Breast epithelium (tissue), 4 donors: ENCODE results near the gene CLK3. TPM values are rescaled to one million over a fixed set of nuclear protein-coding genes. Genes with fewer than 3 reads are reported as not detected.

Experiments used
- DNase-seq, 2 donors: peaks; one replicate each; pipeline ENCODE4 v3.0.0-alpha.2; 2019; ENCODE audit warnings: low spot score in 2 of 2
- H3K27ac ChIP-seq, 2 donors: fragments of 200-600 bp; sonication (generic) in 1 of 2; one replicate each; pipeline ENCODE4 v1.5.1; 2016 to 2019; ENCODE audit warnings: mild to moderate bottlenecking in 1 of 2
- H3K27me3 ChIP-seq, 2 donors: fragments of 200-600 bp; sonication (generic) in 1 of 2; one replicate each; pipeline versions ENCODE4 v1.5.1 to v1.6.0; 2017 to 2019; ENCODE audit warnings: control low read depth in 1 of 2, mild to moderate bottlenecking in 1 of 2
- H3K36me3 ChIP-seq: fragments of 200-600 bp; one replicate; pipeline ENCODE4 v1.5.1; 2019
- H3K4me1 ChIP-seq, 2 donors: fragments of 200-600 bp; sonication (generic); one replicate each; pipeline ENCODE4 v1.5.1; 2016 to 2019; ENCODE audit warnings: control low read depth in 1 of 2
- H3K4me3 ChIP-seq, 3 donors: fragments of 200-600 bp; sonication (generic); 1 replicate in 2 of 3; 2 replicates in 1 of 3; pipeline ENCODE4 v1.5.1; 2016 to 2019; ENCODE audit warnings: mild to moderate bottlenecking in 3 of 3, moderate library complexity in 2 of 3
- H3K9me3 ChIP-seq, 2 donors: fragments of 200-600 bp; sonication (generic) in 1 of 2; one replicate each; pipeline ENCODE4 v1.5.1; 2016 to 2019; ENCODE audit warnings: control low read depth in 1 of 2
- POLR2A ChIP-seq: fragments of 450-650 bp; IDR thresholded peaks from one replicate; pipeline ENCODE4 v1.6.1; 2016; ENCODE audit warnings: antibody characterized with exemption, mild to moderate bottlenecking, moderate library complexity
- POLR2AphosphoS5 ChIP-seq, 3 donors: sonication (generic); formaldehyde crosslinking; IDR thresholded peaks; one replicate each; pipeline ENCODE4 v1.6.1; 2017; ENCODE audit warnings: antibody characterized with exemption in 3 of 3
- intact Hi-C: fragments of 100-400 bp; cut with DNase I; formaldehyde crosslinking; loops from one replicate; pipeline ENCODE4 v1.15.1; 2023; ENCODE audit warnings: low total_unique reads
- total RNA-seq, 3 donors: library from RNA; depleted of rRNA; stranded (reverse); fragments of >200 nt; gene quantifications; one replicate each; pipeline ENCODE4 v1.1.0, GENCODE V29; 2016
- TF ChIP-seq, protein P1 (sequence below), 3 donors: fragments of 450-650 bp; IDR thresholded peaks; one replicate each; pipeline ENCODE4 v1.5.1; 2016 to 2017; ENCODE audit warnings: antibody characterized with exemption in 3 of 3, mild to moderate bottlenecking in 3 of 3, moderate library complexity in 3 of 3

Gene CLK3
- total RNA-seq, 3 donors from 2014 or later, result 99.2 to 110 (median 101) TPM

DNA sequence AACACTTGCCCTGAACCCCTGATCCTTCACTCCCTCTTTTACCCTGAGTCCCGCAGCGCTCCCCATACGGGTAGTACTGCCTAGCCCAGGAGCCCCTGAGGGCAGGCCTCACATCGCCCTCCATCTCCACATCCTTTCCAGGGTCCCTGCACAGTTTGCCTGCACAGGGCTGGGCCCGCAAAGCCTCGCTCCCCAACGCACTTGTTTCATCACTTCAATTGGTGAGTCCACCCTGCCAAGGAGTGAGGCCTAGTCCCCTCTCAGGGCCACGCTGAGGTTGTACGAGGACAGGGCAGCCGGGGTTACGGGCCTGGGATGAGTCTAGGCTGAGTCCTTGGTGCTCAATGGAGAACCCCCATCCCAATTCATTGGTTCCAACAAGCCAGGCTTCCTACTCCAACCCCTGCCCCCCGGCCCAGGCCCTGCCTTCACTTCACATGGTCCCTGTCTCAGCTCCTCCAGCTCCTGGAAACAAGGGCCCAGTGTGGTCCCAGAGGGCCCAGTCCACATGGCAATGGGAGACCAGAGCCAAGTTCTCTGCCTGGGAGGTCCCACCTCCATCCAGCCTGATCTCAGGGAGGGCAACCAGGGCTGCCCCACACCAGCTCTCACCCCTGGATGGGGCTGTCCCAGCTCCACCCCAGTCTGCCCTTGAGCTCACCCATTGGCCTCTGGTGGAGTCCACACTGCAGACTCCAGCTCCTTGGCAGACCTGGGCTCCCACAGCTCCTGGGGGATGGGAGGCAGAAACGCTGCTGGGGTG is 12.4 kb upstream of the CLK3 start:
- Histone ChIP-seq H3K27ac (no peak overlapping the region), H3K9me3 (no peaks in the 10 kb centered on the region), H3K4me3 (no peak overlapping the region), H3K36me3 (no peaks in the 10 kb centered on the region), H3K4me1 (no peaks in the 10 kb centered on the region), H3K27me3 (no peaks in the 10 kb centered on the region)
- TF ChIP-seq POLR2AphosphoS5 (IDR thresholded peaks at IDR 0.05) (no peak), POLR2A (no peak)
- TF ChIP-seq, protein P1, sequence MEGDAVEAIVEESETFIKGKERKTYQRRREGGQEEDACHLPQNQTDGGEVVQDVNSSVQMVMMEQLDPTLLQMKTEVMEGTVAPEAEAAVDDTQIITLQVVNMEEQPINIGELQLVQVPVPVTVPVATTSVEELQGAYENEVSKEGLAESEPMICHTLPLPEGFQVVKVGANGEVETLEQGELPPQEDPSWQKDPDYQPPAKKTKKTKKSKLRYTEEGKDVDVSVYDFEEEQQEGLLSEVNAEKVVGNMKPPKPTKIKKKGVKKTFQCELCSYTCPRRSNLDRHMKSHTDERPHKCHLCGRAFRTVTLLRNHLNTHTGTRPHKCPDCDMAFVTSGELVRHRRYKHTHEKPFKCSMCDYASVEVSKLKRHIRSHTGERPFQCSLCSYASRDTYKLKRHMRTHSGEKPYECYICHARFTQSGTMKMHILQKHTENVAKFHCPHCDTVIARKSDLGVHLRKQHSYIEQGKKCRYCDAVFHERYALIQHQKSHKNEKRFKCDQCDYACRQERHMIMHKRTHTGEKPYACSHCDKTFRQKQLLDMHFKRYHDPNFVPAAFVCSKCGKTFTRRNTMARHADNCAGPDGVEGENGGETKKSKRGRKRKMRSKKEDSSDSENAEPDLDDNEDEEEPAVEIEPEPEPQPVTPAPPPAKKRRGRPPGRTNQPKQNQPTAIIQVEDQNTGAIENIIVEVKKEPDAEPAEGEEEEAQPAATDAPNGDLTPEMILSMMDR (IDR thresholded peaks at IDR 0.05), result no peak
- intact Hi-C loops, result no loop called here
- no peak for DNase-seq

DNA sequence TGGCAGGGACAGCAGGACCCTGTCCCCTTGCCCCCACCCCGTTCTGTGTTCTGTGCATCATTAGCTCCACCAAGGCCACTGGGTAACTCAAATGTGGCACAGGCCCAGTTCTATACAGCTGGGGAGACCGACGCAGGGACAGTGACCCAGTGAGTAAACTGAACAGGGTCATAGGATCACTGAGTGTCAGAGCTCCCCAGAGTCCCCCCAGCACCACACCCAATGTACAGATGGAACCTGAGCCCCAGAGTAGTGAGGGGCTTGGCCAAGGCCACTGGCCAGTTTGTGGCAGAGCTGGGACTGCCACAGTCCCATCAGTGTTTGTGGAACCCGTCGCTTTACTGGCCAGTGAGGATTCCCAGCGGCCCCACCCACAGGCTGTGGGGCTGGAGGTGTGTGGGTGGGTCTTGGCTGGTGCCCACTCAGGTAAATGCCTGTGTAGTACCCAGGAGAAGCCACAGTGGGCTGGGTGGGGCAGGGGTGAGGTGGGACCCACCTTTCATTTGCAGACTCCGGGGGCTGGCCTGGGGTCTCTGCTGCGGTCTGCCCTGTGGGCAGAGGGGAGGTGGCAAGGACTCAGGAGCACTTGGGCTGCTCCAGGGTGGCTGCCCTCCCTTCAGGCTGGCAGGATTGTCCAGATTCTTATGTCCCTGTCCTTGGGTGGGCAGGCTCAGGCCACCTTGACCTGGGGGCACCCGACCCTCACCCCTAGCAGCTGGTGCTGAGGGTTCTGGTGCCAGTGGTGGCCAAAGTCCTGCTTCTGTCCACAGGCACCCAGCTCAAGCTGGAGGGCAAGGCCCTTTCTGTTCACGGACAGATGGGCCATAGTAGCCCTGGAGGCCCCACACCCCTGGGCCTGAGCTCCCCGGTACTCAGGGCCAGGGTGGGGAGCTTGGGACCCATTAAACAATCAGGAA is 11.6 kb upstream of the CLK3 start:
- TF ChIP-seq, protein P1 (IDR thresholded peaks at IDR 0.05), result no peak
- no peak for TF ChIP-seq POLR2AphosphoS5 (IDR thresholded peaks at IDR 0.05)
- TF ChIP-seq POLR2A, result no peak
- no peak overlapping the region for H3K27ac ChIP-seq
- no peaks in the 10 kb centered on the region for H3K9me3 ChIP-seq
- H3K36me3 ChIP-seq, result no peaks in the 10 kb centered on the region
- no peaks in the 10 kb centered on the region for H3K27me3 ChIP-seq
- no peak for DNase-seq
- no peak overlapping the region for H3K4me3 ChIP-seq
- H3K4me1 ChIP-seq, result no peaks in the 10 kb centered on the region
- intact Hi-C loops, result no loop called here

DNA sequence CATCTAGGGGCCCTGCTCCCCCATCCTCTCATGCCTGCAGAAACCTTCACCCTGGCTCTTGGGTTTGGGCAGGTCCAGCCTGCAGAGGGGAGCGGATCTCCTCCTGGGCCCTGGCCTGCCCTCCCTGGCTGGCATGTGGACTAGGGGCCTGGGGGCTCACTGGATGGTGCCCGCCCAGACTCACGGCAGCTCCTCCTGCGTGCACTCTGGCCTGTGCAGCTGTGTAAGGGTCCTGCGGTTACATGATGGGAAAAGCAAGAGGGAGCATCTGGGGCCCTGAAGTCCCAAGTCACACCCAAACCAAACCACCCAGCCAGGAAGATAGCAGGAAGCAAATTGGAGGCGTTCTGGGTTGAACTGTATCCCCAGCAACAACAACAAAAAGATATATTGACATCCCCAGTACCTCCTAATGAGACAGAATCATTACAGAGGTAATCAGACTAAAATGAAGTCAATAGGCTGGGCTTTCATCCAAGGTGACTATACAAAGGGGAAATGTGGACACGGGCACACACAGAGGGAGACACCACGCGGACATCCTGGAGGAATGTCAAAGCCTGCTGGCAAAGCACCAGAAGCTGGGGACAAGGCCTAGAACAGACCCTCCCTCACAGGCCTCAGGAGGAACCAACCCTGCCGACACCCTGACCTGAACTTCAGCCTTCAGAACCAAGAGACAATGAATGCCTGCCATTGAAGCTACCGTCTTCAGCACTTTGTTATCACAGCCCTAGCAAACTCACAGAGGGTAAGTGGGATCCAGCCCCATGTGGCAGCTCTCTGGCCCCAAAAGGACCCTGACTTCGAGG is 10.4 kb upstream of the CLK3 start:
- DNase-seq, result no peak
- Histone ChIP-seq H3K36me3 (no peaks in the 10 kb centered on the region), H3K4me3 (no peak overlapping the region), H3K27me3 (no peaks in the 10 kb centered on the region), H3K4me1 (no peaks in the 10 kb centered on the region), H3K9me3 (no peaks in the 10 kb centered on the region), H3K27ac (no peak overlapping the region)
- intact Hi-C loops, result no loop called here
- TF ChIP-seq, protein P1 (IDR thresholded peaks at IDR 0.05), result no peak
- no peak for TF ChIP-seq POLR2A
- no peak for TF ChIP-seq POLR2AphosphoS5 (IDR thresholded peaks at IDR 0.05)

DNA sequence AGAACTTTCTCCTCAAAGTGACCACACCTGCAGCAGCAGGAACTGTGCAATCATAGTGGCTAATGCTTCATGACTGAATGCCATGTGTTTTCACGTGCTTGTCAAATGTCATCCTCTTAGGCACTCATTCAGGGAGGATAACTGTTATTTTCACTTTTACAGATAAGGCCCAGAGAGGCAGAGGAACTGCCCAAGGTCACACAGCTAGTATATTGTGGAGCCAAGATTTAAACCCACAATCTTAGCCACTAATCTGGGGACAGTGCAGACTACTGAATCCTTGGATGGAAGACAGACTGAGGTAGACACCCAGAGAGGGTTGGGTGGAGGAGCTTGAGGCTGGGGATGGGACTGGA is 9.9 kb upstream of the CLK3 start:
- H3K9me3 ChIP-seq, result no peaks in the 10 kb centered on the region
- H3K36me3 ChIP-seq, result no peaks in the 10 kb centered on the region
- H3K27ac ChIP-seq, result no peak overlapping the region
- H3K4me1 ChIP-seq, result no peaks in the 10 kb centered on the region
- DNase-seq, result no peak
- no peak overlapping the region for H3K4me3 ChIP-seq
- TF ChIP-seq, protein P1 (IDR thresholded peaks at IDR 0.05), result no peak
- TF ChIP-seq POLR2A (no peak), POLR2AphosphoS5 (IDR thresholded peaks at IDR 0.05) (no peak)
- intact Hi-C loops, result no loop called here
- no peaks in the 10 kb centered on the region for H3K27me3 ChIP-seq
